Epithelial cell of esophagus (primary cell): Measurements from ENCODE around the gene DRG2.

ENCODE experiments used
- DNase-seq: peaks from one replicate; pipeline ENCODE4 v3.0.0; 2010; ENCODE audit warnings: low read depth
- H3K4me3 ChIP-seq: 2 replicates; pipeline ENCODE4 v1.5.1; 2011; ENCODE audit warnings: mild to moderate bottlenecking, low read length, control low read depth
- TF ChIP-seq, protein P1 (sequence below): IDR thresholded peaks from 2 replicates; pipeline ENCODE4 v1.5.1; 2011; ENCODE audit warnings: low read depth, mild to moderate bottlenecking, low read length, control low read depth, inconsistent platforms; ENCODE audit not compliant: insufficient read depth; ENCODE audit errors: missing control alignments

DRG2 gene

DNA sequence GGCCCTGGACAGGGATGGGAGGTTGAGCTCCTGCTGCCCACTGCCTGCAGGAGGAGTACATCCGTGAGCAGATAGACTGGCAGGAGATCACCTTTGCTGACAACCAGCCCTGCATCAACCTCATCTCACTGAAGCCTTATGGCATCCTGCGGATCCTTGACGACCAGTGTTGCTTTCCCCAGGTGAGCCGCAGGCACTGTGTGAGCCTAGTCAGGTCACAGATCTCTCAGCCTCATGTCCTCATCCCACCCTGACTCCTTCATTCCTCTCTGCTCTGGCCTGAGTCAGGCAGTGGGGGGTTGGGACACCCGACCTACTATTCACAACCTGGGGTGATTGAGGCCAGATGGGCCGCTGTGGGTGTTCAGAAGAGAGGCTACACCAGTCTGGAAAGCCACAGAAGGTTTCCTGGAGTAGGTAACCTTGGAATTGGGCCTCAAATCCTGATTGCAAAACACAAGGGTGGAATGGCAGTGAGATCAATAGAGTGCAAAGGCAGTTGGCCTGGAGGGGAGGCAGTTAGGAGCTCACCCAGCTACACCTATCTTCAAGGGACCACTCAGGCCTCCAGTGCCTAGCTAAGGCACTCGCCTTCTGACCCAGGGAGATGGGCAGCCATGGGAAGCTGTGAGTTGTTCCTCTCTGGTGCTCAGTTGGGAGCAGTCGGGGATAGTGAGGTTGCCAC, 50.5 kb downstream of the DRG2 start:
- no peak for DNase-seq
- TF ChIP-seq, protein P1, sequence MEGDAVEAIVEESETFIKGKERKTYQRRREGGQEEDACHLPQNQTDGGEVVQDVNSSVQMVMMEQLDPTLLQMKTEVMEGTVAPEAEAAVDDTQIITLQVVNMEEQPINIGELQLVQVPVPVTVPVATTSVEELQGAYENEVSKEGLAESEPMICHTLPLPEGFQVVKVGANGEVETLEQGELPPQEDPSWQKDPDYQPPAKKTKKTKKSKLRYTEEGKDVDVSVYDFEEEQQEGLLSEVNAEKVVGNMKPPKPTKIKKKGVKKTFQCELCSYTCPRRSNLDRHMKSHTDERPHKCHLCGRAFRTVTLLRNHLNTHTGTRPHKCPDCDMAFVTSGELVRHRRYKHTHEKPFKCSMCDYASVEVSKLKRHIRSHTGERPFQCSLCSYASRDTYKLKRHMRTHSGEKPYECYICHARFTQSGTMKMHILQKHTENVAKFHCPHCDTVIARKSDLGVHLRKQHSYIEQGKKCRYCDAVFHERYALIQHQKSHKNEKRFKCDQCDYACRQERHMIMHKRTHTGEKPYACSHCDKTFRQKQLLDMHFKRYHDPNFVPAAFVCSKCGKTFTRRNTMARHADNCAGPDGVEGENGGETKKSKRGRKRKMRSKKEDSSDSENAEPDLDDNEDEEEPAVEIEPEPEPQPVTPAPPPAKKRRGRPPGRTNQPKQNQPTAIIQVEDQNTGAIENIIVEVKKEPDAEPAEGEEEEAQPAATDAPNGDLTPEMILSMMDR: no peak
- H3K4me3 ChIP-seq: no peak overlapping the region

DNA sequence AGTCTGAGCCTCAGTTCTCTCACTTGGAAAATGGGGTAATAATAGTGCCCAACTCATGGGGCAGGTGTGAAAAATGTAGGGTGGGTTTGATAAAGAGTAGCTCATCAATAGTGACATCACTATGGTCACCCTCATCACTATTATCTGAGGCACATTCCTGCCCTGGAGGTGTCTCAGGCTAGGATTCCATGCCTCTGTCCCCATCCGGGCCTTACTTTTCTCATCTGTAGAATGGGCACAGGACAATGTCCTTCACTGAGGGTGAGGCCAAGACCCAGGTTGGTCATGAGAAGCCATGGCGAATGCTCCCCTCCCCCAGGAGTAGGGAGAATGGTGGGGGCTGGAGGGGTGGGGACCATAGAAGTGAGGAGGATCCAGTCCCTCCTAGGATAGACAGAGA, 51.3 kb downstream of the DRG2 start:
- DNase-seq: no peak
- TF ChIP-seq, protein P1: no peak

DNA sequence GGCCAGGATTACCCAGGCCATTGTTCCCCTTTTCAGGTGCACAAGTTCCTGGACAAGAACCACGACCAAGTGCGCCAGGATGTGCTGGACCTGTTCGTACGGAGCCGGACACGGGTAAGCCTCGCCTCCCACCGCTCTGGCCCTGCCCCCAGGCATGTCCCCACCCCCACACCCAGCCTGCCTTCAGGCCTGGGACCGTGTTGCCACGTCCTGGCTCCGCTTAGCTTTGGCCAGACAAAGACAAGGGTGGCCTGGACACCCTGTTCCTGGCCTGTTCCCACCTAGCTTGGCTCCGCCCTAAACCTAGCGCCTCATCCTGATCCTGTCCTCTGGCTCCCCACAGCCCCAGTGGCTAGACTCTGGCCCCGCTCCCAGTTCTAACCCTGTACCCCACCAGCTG, 51.8 kb downstream of the DRG2 start:
- H3K4me3 ChIP-seq: no peak overlapping the region
- DNase-seq: no peak
- TF ChIP-seq, protein P1: no peak

More for the DNA sequence above, 51.3 kb downstream of the DRG2 start:
- H3K4me3 ChIP-seq: no peak overlapping the region

DNA sequence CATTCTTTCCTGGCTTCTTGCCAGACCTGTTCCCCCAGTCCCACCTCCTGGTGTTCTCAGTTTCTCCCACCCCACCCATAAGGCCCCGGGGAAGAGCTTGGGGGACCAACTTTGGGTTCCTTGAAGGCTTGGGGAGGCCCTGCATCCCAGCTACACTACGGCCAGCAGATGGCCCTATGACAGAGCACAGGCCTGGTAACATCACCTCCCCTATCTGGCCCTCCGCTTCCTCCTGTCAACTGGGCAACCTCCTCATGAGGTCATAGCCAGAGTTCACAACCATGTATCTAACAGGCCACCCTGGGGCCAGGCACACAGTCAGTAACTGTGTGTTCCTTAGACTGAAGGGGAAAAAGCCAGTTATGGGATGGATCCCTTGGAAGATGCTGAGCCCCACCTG, 52.2 kb downstream of the DRG2 start:
- DNase-seq: no peak
- TF ChIP-seq, protein P1: no peak
- no peak overlapping the region for H3K4me3 ChIP-seq

DNA sequence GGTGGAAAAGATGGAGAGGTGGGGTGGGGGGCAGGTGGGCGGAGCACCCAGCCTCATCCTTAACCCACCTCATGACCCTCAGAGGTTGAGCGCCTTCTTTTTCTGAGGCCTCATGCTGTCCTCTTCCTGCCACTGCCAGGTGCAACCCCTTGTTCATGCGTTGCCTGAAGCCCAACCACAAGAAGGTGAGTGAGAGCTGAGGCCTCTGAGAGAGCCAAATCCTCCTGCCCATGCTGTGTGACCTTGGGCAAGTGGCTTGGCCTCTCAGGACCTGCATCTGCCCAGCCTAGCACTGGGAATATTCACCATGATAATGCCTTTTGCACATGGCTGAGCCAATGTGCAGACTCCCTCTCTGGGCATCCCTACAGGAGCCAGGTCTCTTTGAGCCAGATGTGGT, 52.9 kb downstream of the DRG2 start:
- TF ChIP-seq, protein P1: no peak
- no peak overlapping the region for H3K4me3 ChIP-seq
- DNase-seq: no peak

DNA sequence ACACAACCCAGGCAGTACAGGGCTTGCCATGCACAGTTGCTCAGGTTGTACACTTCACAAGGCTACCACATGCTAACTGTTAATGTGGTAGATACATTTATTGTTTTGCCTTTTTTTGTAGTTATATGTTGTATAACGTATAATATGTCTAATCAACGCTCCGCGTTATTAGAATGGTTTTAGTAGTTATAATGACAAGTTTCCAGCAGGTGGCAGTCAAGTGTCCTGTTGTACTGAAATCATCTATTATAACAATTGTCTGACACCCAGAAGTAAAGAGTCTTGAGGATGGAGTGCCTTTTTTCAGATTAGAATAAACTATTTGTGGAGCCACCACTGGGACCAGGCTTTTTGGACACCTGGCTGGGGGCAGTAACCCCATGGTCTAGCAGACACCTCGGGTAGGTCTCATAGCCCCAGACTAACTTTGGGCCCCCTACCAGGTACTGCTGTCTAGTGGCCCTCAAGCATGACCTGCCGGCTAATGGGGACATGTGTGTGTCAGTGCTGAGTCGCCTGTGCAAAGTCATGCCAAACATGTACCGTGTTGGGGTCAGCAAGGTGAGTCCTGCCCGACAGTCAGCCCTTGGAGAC, 53.6 kb downstream of the DRG2 start:
- DNase-seq: peak; percentile 55
- TF ChIP-seq, protein P1: peak; percentile 59
- H3K4me3 ChIP-seq: no peak overlapping the region

DNA sequence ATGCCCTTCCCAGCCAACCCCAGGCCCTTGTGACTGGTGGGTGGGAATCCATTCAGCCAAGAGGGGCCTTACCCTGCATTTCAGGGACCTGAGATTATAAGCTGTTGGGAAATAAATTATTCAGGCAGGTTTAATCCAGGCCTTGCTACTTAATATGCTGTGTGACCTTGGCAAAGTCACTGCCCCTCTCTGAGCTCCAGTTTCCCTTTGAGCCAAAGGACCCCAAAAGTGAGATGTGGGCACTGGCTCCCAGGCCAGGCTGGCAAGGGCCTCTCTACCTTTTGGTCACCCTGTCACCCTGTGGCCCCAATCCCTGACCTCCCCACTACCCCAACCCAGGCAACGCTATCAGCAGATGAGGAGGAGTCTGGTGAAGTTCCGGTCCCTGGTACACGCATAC, 54.7 kb downstream of the DRG2 start:
- TF ChIP-seq, protein P1: no peak
- H3K4me3 ChIP-seq: no peak overlapping the region
- no peak for DNase-seq
